GM19239 (cell line): ENCODE results near the gene WDR17.
"Not testable (repeated sequence)": the region's sequence is repeated elsewhere in the genome, so short reads cannot be mapped to it uniquely, and the experiment has no call there.

Experiments used
- DNase-seq: peaks from one replicate; pipeline ENCODE4 v3.0.0; 2011; ENCODE audit warnings: low spot score; ENCODE audit not compliant: insufficient read length
- FAIRE-seq: peaks from 2 replicates; lab custom pipeline; 2011; peaks lifted over from hg19 to GRCh38; lab: Jason Lieb, UNC

WDR17 gene

GRCh38 chr4:176188654-176189053 is 123.0 kb downstream of the WDR17 start:
- FAIRE-seq = no peak

GRCh38 chr4:176189891-176190795 is 124.5 kb downstream of the WDR17 start:
- DNase-seq (no peak), FAIRE-seq (no peak)

More at GRCh38 chr4:176188654-176189053, 123.0 kb downstream of the WDR17 start:
- DNase-seq = no peak

GRCh38 chr4:176191974-176192373 is 126.3 kb downstream of the WDR17 start:
- no peak for FAIRE-seq
- DNase-seq = no peak

DNA sequence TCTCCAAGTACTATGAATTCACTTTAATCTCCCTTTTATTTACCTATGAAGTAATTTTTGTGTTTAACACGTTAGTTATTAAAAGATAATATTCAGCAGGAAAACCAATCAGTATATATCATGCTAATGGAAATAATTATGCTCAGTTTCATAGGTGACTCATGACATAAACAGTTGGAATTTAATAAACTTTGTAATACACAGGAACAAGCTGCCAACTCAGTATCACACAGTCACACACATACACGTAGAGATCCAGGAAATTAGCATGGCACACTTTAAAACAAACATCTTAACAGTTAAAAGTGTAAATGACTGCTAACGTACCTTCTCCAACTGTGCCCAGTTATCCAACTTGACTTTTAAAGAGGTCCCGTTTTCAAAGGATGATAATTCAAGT is 127.5 kb downstream of the WDR17 start:
- no peak for DNase-seq
- FAIRE-seq = no peak

GRCh38 chr4:176193938-176194337 is 128.3 kb downstream of the WDR17 start:
- DNase-seq (no peak), FAIRE-seq (no peak)

DNA sequence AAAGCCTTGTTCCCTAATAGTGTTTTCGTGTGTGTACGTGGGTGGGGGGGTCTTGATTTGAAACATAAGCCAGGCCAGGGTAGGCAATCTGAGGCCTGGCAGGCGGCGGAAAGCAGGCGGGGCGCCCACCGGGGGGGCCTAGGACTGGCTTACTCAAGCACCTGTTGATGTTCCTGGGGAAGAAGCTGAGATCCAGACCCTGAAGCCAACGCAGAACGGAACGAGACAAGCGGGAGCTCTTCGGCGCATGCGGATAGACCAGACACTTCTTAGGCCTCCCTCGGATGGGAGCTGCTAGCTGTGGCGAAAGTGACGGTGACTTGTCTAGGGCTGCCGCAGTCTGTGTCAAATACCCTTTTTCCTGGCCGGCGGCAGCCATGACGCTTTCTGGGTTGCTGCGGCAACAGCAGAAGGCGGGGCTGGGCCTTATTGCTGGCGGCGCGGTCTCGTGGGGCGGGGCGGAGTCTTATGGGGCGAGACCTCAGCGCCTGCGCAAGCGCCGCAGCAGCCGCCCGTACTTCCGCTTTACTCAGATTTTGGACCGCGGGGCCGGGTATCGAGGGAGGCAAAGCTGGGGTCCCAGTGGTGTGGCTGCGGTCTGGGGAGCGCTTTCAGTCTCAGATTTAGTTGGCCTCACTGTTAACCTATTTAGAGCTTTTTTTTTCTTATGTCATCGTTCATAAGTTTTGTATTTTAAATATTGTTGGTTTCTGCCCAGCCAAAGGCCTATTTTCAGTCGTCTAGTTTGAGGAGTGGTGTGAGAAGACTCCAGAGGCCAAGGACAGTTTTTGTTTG is 129.7 kb downstream of the WDR17 start, which contains the start of gene SPATA4:
TSS of gene SPATA4 (minus strand) at position 402 of the 795 bp plus-strand sequence. CDS start at position 379, 23 bp downstream.
- DNase-seq (peak; percentile 79), FAIRE-seq (peak; percentile 93)

GRCh38 chr4:176198316-176198903 is 132.8 kb downstream of the WDR17 start:
- DNase-seq (no peak), FAIRE-seq (no peak)

DNA sequence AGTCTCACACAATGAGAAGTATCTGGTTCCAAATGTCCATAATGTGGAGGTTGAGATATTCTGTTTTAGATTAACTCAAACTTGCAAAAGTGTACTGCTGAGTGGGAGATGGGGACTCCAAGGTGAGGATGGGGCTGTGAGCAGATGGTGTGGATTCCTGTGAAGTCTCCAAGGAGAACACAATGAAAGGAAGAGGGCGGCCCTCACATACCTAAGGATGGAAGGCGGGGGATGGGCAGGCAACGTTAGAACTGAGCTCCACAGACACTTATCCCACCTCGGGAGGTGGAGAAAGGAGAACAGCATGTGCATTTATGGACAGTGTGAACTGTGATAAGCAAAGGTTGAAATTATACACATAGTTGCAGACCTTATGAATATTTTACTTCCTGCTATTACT is 139.7 kb downstream of the WDR17 start:
- DNase-seq (no peak), FAIRE-seq (no peak)

GRCh38 chr4:176207839-176208238 is 142.2 kb downstream of the WDR17 start:
- FAIRE-seq (no peak), DNase-seq (no peak)

DNA sequence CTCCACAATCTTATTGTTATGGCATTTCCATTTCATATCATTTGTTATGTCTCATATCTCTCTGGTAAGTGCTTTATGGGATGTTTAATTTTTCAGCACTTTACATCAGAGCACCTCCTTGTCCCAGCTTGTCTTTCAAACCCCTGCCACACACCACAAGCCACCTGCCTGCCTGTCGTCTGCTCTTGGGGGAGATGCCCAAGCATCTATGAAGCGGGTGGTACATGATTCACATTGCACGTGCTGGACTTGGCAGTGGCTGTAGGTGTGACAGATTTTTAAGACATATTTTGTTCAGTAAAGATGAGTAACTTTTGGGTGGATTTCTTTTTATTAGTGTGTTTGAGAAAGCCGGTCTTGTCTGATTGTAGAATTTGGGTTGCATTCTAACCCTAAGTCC is 143.9 kb downstream of the WDR17 start:
- DNase-seq (no peak), FAIRE-seq (no peak)

DNA sequence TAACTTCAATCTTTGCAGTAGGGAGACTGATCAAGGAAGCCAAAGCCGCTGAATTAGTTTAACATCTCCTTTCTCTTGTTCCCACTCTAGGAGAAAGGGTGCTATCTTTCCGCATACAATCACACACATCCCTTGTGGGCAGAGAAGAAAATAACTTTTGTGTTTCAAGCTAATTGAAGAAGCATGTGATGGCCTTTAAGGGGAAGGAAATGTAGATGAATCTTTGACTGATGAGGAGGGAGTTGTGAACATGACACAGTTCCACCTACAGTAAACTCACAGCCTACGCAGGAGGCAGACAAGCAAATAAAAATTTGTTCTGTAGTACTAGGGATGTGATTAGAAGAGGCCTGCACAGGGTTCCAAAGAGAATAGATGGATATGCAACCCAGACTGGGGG is 144.5 kb downstream of the WDR17 start:
- no peak for FAIRE-seq

GRCh38 chr4:176210579-176211296 is 145.1 kb downstream of the WDR17 start:
- DNase-seq = no peak
- FAIRE-seq = no peak

More for the DNA sequence above, 144.5 kb downstream of the WDR17 start:
- DNase-seq = no peak

- FAIRE-seq = not testable (repeated sequence)
Observed at GRCh38 chr4:176212351-176212750, 146.7 kb downstream of the WDR17 start.

DNA sequence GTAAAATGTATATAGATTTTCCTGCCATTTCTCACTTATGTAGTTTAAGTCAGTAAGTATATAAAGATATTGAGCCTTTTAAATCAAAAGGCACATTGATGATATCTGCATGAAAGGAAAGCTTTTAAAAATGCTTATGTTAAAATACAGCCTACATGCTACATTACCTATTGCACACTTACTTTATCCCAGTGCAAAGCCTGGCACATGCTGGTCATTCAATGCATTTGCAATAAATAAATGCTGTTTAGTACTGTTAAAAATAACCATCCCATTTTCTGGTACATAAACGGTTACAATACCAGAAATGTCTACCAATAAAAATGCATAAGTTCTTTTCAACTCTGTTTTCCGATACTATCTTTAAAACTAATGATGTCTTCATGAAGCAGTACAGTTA is 151.9 kb downstream of the WDR17 start:
- FAIRE-seq (no peak), DNase-seq (no peak)

More at GRCh38 chr4:176212351-176212750, 146.7 kb downstream of the WDR17 start:
- not testable (repeated sequence) for DNase-seq

GRCh38 chr4:176222149-176222548 is 156.5 kb downstream of the WDR17 start:
- FAIRE-seq = no peak
- DNase-seq = no peak

DNA sequence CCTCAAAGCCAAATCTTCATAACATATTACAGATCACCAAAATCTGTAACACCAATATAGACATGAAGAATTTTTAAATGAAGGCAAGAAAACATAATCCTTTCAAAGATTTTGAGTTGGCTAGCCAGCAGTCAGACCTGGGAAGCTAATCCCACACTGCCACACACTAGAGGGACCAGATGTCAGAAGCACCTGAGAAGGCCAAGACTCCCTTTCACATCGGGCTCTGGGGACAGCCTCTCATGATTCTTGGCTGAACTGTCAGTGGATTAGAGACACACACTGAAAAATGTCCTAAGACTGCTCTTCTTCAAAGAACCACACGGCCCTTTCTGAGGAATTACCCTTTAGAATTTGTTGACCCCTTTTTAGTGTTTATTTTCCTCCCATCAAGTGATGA is 157.9 kb downstream of the WDR17 start:
- FAIRE-seq (no peak), DNase-seq (no peak)

DNA sequence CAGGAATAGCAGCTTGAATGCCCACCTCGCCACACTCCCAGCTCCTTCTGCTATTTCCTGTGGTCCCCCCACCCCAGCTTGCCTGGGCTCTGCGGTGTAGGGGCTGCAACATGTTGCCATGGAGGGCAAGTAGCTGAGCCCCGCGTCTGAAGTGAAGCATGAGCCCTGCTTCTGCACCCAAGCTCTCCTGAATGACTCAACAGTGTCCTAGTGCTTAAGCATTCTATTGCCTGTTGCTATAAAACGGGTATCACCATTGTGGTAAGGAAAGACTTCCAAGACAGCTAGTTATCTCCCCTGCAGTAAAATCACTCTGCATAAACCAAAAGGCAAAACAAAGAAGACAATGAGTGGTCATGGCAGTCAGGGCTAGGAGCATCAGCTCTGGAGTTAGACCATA is 161.1 kb downstream of the WDR17 start:
- FAIRE-seq (no peak), DNase-seq (no peak)

- FAIRE-seq (no peak), DNase-seq (no peak)
Observed at GRCh38 chr4:176229645-176230044, 164.0 kb downstream of the WDR17 start.
